Activated T-cell treated with anti-CD3 and anti-CD28 coated beads, Interleukin-2, amount 50 U/mL, for 72 hours (primary cell): ENCODE data around the gene TTC16. TPM values are rescaled to one million over a fixed set of nuclear protein-coding genes. Genes with fewer than 3 reads are reported as not detected.
A peak's percentile ranks its signal among the peaks of the same experiment; 100 is the strongest.

Experiments
- ATAC-seq, 2 donors: fragments of 150-1000 bp; cut with Tn5 transposase; replicated peaks in 1 of 2; 2 replicates each; pipeline ENCODE4 v1.10.0; 2021; ENCODE audit warnings: moderate library complexity in 2 of 2, mild to moderate bottlenecking in 1 of 2
- DNase-seq, 2 donors: peaks; one replicate each; pipeline ENCODE4 v3.0.0; 2021 to 2022; ENCODE audit warnings: mixed read lengths in 1 of 2
- H3K27ac Mint-ChIP-seq: one replicate; pipeline ENCODE4 v1.8.0; 2022; ENCODE audit warnings: mild to moderate bottlenecking, moderate library complexity, mixed read lengths
- H3K27me3 Mint-ChIP-seq: one replicate; pipeline ENCODE4 v1.8.0; 2022; ENCODE audit warnings: low read depth, mixed read lengths
- H3K36me3 Mint-ChIP-seq, 2 donors: one replicate each; pipeline ENCODE4 v1.8.0; 2022; ENCODE audit warnings: mixed read lengths in 2 of 2, mild to moderate bottlenecking in 1 of 2; ENCODE audit not compliant: insufficient read depth in 2 of 2
- H3K4me1 Mint-ChIP-seq: one replicate; pipeline ENCODE4 v1.8.0; 2022; ENCODE audit warnings: low read depth, mixed read lengths
- H3K4me3 Mint-ChIP-seq, 2 donors: one replicate each; pipeline ENCODE4 v1.8.0; 2022; ENCODE audit warnings: mild to moderate bottlenecking in 2 of 2, mixed read lengths in 2 of 2, moderate library complexity in 2 of 2
- H3K9me3 Mint-ChIP-seq, 2 donors: one replicate each; pipeline ENCODE4 v1.8.0; 2022; ENCODE audit warnings: mixed read lengths in 2 of 2
- total RNA-seq, 2 donors: library from RNA; stranded (reverse); gene quantifications; one replicate each; pipeline ENCODE4 v1.2.3, GENCODE V29; 2022

TTC16 gene
- total RNA-seq, 2 donors from 2014 or later = 0.55 to 5.3 TPM

- Mint-ChIP-seq H3K27me3 (no peaks in the 10 kb centered on the region), H3K4me1 (peaks cover 32% of the 10 kb centered on the region), H3K27ac (no peak overlapping the region), H3K9me3 (no peaks in the 10 kb centered on the region), H3K4me3 (no peak overlapping the region), H3K36me3 (peaks cover 9 to 21% of the 10 kb centered on the region in 2 donors)
- DNase-seq = no peak
- ATAC-seq = no peak
Observed at GRCh38 chr9:127761061-127761460, 45.2 kb downstream of the TTC16 start.

- H3K27me3 Mint-ChIP-seq = no peaks in the 10 kb centered on the region
- ATAC-seq (no peak), DNase-seq (no peak)
- H3K4me3 Mint-ChIP-seq = no peak overlapping the region
- H3K4me1 Mint-ChIP-seq = peaks cover 37% of the 10 kb centered on the region
- no peaks in the 10 kb centered on the region for H3K9me3 Mint-ChIP-seq
- H3K36me3 Mint-ChIP-seq = peaks cover 11 to 25% of the 10 kb centered on the region in 2 donors
- H3K27ac Mint-ChIP-seq = no peak overlapping the region
Observed at GRCh38 chr9:127761491-127761956, 45.6 kb downstream of the TTC16 start.

- Mint-ChIP-seq H3K36me3 (peaks cover 12 to 26% of the 10 kb centered on the region in 2 donors), H3K27me3 (no peaks in the 10 kb centered on the region)
- no peak for ATAC-seq
Observed at GRCh38 chr9:127762111-127762676, 46.3 kb downstream of the TTC16 start.

GRCh38 chr9:127763918-127764384 lies 48.1 kb downstream of the TTC16 start:
- no peak overlapping the region for H3K27ac Mint-ChIP-seq
- ATAC-seq = peak; percentile 46 to 60
- peaks cover 61% of the 10 kb centered on the region for H3K4me1 Mint-ChIP-seq
- no peak for DNase-seq
- H3K27me3 Mint-ChIP-seq = no peaks in the 10 kb centered on the region
- H3K4me3 Mint-ChIP-seq = no peak overlapping the region
- H3K36me3 Mint-ChIP-seq = peaks cover 16 to 28% of the 10 kb centered on the region in 2 donors
- no peaks in the 10 kb centered on the region for H3K9me3 Mint-ChIP-seq

More at GRCh38 chr9:127762111-127762676, 46.3 kb downstream of the TTC16 start:
- Mint-ChIP-seq H3K27ac (peak overlapping the region; percentile 68), H3K4me3 (no peak overlapping the region), H3K9me3 (no peaks in the 10 kb centered on the region), H3K4me1 (peaks cover 43% of the 10 kb centered on the region)
- no peak for DNase-seq

GRCh38 chr9:127765418-127765817 lies 49.5 kb downstream of the TTC16 start:
- DNase-seq = no peak
- no peak for ATAC-seq
- peaks cover 74% of the 10 kb centered on the region for H3K4me1 Mint-ChIP-seq
- H3K36me3 Mint-ChIP-seq = peaks cover 17 to 30% of the 10 kb centered on the region in 2 donors
- no peaks in the 10 kb centered on the region for H3K9me3 Mint-ChIP-seq
- peak overlapping the region in 1 of 2 donors; percentile 22 for H3K4me3 Mint-ChIP-seq
- peak overlapping the region; percentile 25 for H3K27ac Mint-ChIP-seq
- no peaks in the 10 kb centered on the region for H3K27me3 Mint-ChIP-seq

- H3K27me3 Mint-ChIP-seq = no peaks in the 10 kb centered on the region
- H3K36me3 Mint-ChIP-seq = peaks cover 14 to 30% of the 10 kb centered on the region in 2 donors
- H3K9me3 Mint-ChIP-seq = no peaks in the 10 kb centered on the region
- no peak for ATAC-seq
- peak overlapping the region; percentile 85 for H3K27ac Mint-ChIP-seq
- H3K4me1 Mint-ChIP-seq = peaks cover 87% of the 10 kb centered on the region
- peak overlapping the region; percentile 64 to 73 for H3K4me3 Mint-ChIP-seq
- DNase-seq = no peak
Observed at GRCh38 chr9:127767410-127767809, 51.5 kb downstream of the TTC16 start.

GRCh38 chr9:127767909-127768331 lies 52.0 kb downstream of the TTC16 start:
- no peak for ATAC-seq
- Mint-ChIP-seq H3K27me3 (no peaks in the 10 kb centered on the region), H3K27ac (no peak overlapping the region), H3K4me3 (peak overlapping the region; percentile 64 to 89), H3K4me1 (peaks cover 82% of the 10 kb centered on the region), H3K36me3 (peaks cover 14 to 29% of the 10 kb centered on the region in 2 donors), H3K9me3 (no peaks in the 10 kb centered on the region)
- DNase-seq = no peak

- Mint-ChIP-seq H3K27ac (peak overlapping the region; percentile 69), H3K4me3 (peak overlapping the region; percentile 33 to 89), H3K9me3 (no peaks in the 10 kb centered on the region), H3K27me3 (no peaks in the 10 kb centered on the region), H3K4me1 (peaks cover 80% of the 10 kb centered on the region), H3K36me3 (peaks cover 14 to 27% of the 10 kb centered on the region in 2 donors)
- ATAC-seq (no peak), DNase-seq (no peak)
Observed at GRCh38 chr9:127768698-127769097, 52.8 kb downstream of the TTC16 start.

- Mint-ChIP-seq H3K4me3 (peak overlapping the region; percentile 33 to 89), H3K27ac (peak overlapping the region; percentile 69), H3K9me3 (no peaks in the 10 kb centered on the region), H3K36me3 (peaks cover 14 to 30% of the 10 kb centered on the region in 2 donors), H3K27me3 (no peaks in the 10 kb centered on the region), H3K4me1 (peaks cover 82% of the 10 kb centered on the region)
- DNase-seq = no peak
- no peak for ATAC-seq
Observed at GRCh38 chr9:127769101-127769500, 53.2 kb downstream of the TTC16 start.

GRCh38 chr9:127769929-127770582 lies 54.2 kb downstream of the TTC16 start:
- DNase-seq (no peak), ATAC-seq (no peak)
- peak overlapping the region; percentile 89 for H3K27ac Mint-ChIP-seq
- no peaks in the 10 kb centered on the region for H3K27me3 Mint-ChIP-seq
- H3K4me3 Mint-ChIP-seq = peak overlapping the region; percentile 89 to 94
- no peaks in the 10 kb centered on the region for H3K9me3 Mint-ChIP-seq
- H3K4me1 Mint-ChIP-seq = peaks cover 75% of the 10 kb centered on the region
- peaks cover 11 to 31% of the 10 kb centered on the region in 2 donors for H3K36me3 Mint-ChIP-seq

GRCh38 chr9:127770583-127770904 lies 54.7 kb downstream of the TTC16 start:
- Mint-ChIP-seq H3K36me3 (peaks cover 8 to 26% of the 10 kb centered on the region in 2 donors), H3K4me1 (peaks cover 70% of the 10 kb centered on the region), H3K27ac (peak overlapping the region; percentile 89), H3K9me3 (no peaks in the 10 kb centered on the region), H3K27me3 (no peaks in the 10 kb centered on the region), H3K4me3 (peak overlapping the region; percentile 89 to 94)
- DNase-seq = no peak
- ATAC-seq = no peak

- no peaks in the 10 kb centered on the region for H3K9me3 Mint-ChIP-seq
- H3K27me3 Mint-ChIP-seq = no peaks in the 10 kb centered on the region
- H3K4me1 Mint-ChIP-seq = peaks cover 67% of the 10 kb centered on the region
- peak; percentile 99 for DNase-seq
- peak overlapping the region; percentile 89 for H3K27ac Mint-ChIP-seq
- peaks cover 8 to 21% of the 10 kb centered on the region in 2 donors for H3K36me3 Mint-ChIP-seq
- peak; percentile 93 to 94 for ATAC-seq
- peak overlapping the region; percentile 89 to 94 for H3K4me3 Mint-ChIP-seq
Observed at GRCh38 chr9:127770905-127771569, 55.2 kb downstream of the TTC16 start.

GRCh38 chr9:127771570-127772189 lies 55.8 kb downstream of the TTC16 start:
- Mint-ChIP-seq H3K4me1 (peaks cover 67% of the 10 kb centered on the region), H3K27me3 (no peaks in the 10 kb centered on the region), H3K27ac (no peak overlapping the region), H3K36me3 (peaks cover 9 to 18% of the 10 kb centered on the region in 2 donors), H3K4me3 (peak overlapping the region; percentile 89 to 94), H3K9me3 (no peaks in the 10 kb centered on the region)
- ATAC-seq (no peak), DNase-seq (no peak)
